ENCODE measurements around the gene MRPS34. TPM values are rescaled to one million over a fixed set of nuclear protein-coding genes. Genes with fewer than 3 reads are reported as not detected.

The MRPS34 gene
- total RNA-seq, 2 experiments from 2014 or later: 94.9 to 98.3 TPM

GRCh38 chr16:1775846-1776671, 3.1 kb upstream of the MRPS34 start:
- POLR2A ChIA-PET: interaction anchor here (1.4 kb wide), 1 partner anchor 11 kb away, joined by 3 read pairs; no protein-coding TSS in a partner anchor
- CTCF ChIA-PET: interaction anchor here (1.4 kb wide), 1 partner anchor 70 kb away, joined by 3 read pairs; the partner anchor contains the start of gene MAPK8IP3
- DNase-seq: no peak
- no peaks in the 10 kb centered on the region for H3K27me3 Mint-ChIP-seq
- no peak overlapping the region for H3K27ac Mint-ChIP-seq
- no peaks in the 10 kb centered on the region for H3K9me3 Mint-ChIP-seq
- peaks cover 11% of the 10 kb centered on the region for H3K4me1 Mint-ChIP-seq
- H3K36me3 Mint-ChIP-seq (ENCODE audit: low read depth): peaks cover 13% of the 10 kb centered on the region
- no peak overlapping the region for H3K4me3 Mint-ChIP-seq

- Mint-ChIP-seq H3K4me1 (peaks cover 12% of the 10 kb centered on the region), H3K27me3 (no peaks in the 10 kb centered on the region), H3K4me3 (peak overlapping the region; percentile 58), H3K9me3 (no peaks in the 10 kb centered on the region), H3K36me3 (ENCODE audit: low read depth) (peaks cover 14% of the 10 kb centered on the region), H3K27ac (no peak overlapping the region)
- ChIA-PET CTCF (interaction anchor here (1.4 to 1.6 kb wide), 3 partner anchors 7 to 70 kb away, joined by 3 to 16 read pairs (median 3); partner anchors contain the start of genes MAPK8IP3, NUBP2 and SPSB3), POLR2A (interaction anchor here (0.8 to 7.2 kb wide), 4 partner anchors 8 to 190 kb away, joined by 3 to 101 read pairs (median 4); partner anchors contain the start of genes NUBP2, RPS2 and SPSB3)
- DNase-seq: no peak
Observed at GRCh38 chr16:1775006-1775845, 2.3 kb upstream of the MRPS34 start.

DNA sequence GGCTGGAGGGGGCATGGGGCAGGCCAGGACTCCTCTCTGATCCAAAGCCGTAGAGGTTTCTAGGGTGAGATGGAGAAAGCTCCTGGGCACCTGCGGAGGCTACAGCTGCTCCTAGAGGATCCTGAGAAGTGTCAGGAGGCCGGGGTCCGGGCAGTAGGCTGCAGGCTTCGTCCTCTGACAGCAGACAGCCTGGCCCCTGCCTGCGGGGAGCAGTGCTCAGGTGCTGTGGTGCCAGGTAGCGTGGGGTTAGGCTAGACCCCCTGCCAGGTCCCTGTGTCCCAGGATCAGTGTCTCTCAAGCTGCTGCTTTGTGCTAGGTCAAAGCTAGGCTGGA, 1.5 kb upstream of the MRPS34 start:
- Mint-ChIP-seq H3K36me3 (ENCODE audit: low read depth) (peaks cover 16% of the 10 kb centered on the region), H3K27ac (no peak overlapping the region), H3K27me3 (no peaks in the 10 kb centered on the region), H3K4me3 (peak overlapping the region; percentile 98), H3K4me1 (peaks cover 16% of the 10 kb centered on the region), H3K9me3 (no peaks in the 10 kb centered on the region)
- CTCF ChIA-PET: interaction anchor here (1.4 to 1.6 kb wide), 2 partner anchors 8 to 69 kb away, joined by 3 to 16 read pairs; partner anchors contain the start of genes MAPK8IP3, NUBP2 and SPSB3
- POLR2A ChIA-PET: interaction anchor here (0.8 to 7.2 kb wide), 5 partner anchors 9 to 190 kb away, joined by 3 to 101 read pairs (median 4); partner anchors contain the start of genes MAPK8IP3, NUBP2, RPS2 and SPSB3
- no peak for DNase-seq

GRCh38 chr16:1773703-1774447, 941 bp upstream of the MRPS34 start:
- ChIA-PET CTCF (interaction anchor here (1.4 to 1.6 kb wide), 2 partner anchors 9 to 68 kb away, joined by 3 to 16 read pairs; partner anchors contain the start of genes MAPK8IP3, NUBP2 and SPSB3), POLR2A (interaction anchor here (0.8 to 7.2 kb wide), 8 partner anchors 9 to 191 kb away, joined by 3 to 101 read pairs (median 4); partner anchors contain the start of genes FAHD1, HAGH, MAPK8IP3 and NUBP2)
- Mint-ChIP-seq H3K27ac (peak overlapping the region; percentile 78), H3K9me3 (no peaks in the 10 kb centered on the region), H3K4me1 (peaks cover 14% of the 10 kb centered on the region), H3K27me3 (no peaks in the 10 kb centered on the region), H3K36me3 (ENCODE audit: low read depth) (peaks cover 16% of the 10 kb centered on the region), H3K4me3 (peak overlapping the region; percentile 98)
- peak; percentile 40 for DNase-seq

DNA sequence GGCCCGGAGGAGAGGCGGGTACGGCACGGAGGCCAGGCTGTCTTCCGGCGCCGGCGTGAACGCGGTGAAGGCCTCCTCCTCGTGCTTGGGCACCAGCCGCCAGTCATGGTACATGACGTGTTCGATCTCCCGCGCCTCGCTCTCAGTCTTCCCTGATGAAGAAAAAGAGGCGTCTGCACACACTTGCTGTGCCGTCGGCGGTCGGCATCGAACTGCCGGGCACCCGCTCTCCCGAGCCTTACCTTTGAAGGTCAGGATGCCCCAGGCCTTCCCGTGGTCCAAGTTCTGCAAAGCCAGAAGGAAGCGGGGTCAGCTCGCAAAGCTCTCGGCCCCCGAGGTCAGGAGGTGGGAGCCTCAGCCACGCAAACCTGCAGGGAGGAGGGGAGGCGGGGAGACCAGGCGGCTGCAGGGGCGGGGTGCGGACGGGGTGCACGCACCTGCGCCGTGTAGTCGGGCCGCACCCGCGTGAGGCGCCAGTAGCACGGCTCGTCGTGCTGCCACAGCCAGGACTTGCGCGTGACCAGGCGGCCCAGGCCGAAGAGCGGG, 499 bp downstream of the MRPS34 start, which contains the start of gene EME2:
TSS of gene EME2 (plus strand) at position 449 of the 546 bp plus-strand sequence. CDS start 418 bp downstream, outside the sequence.
- H3K4me1 Mint-ChIP-seq: peaks cover 14% of the 10 kb centered on the region
- peaks cover 20% of the 10 kb centered on the region for H3K36me3 Mint-ChIP-seq (ENCODE audit: low read depth)
- H3K27ac Mint-ChIP-seq: peak within 1 kb of the TSS; percentile 97
- no peaks in the 10 kb centered on the region for H3K27me3 Mint-ChIP-seq
- peak within 1 kb of the TSS; percentile 98 for H3K4me3 Mint-ChIP-seq
- CTCF ChIA-PET: interaction anchor here (0.7 to 2.6 kb wide), 5 partner anchors 10 to 171 kb away, joined by 3 to 16 read pairs (median 4); partner anchors contain the start of genes MAPK8IP3, MSRB1, NUBP2 and SPSB3
- DNase-seq: peak; percentile 65
- H3K9me3 Mint-ChIP-seq: no peaks in the 10 kb centered on the region
- POLR2A ChIA-PET: interaction anchor here (0.6 to 7.2 kb wide), 14 partner anchors 11 to 440 kb away, joined by 3 to 101 read pairs (median 4); partner anchors contain the start of genes FAHD1, HAGH, MAPK8IP3 and NUBP2

DNA sequence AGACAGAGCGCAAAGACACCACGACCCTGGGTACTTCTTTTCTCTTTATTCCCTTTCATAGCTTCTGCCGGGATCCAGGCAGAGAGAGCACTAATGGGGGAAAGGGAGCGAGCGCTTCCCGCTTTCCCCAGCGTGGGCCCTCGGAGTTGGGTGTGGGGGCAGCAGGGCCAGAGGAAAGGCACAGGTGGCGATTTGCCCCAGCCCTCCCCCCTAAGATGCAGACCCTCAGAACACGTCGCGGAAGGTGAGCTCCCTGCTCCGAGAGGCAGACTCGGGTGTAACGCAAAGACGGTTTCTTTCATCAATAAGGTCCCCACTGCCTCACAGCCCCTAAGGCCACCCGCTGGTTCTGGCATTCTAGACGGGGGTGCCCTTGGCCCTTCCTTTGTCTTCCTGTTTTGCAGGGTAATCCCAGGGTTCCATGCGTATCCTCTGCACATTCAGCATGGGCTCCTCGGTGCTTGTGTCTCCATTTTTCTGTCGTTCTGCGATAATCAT, 1.0 kb downstream of the MRPS34 start:
- Mint-ChIP-seq H3K4me3 (peak overlapping the region; percentile 98), H3K36me3 (ENCODE audit: low read depth) (peaks cover 23% of the 10 kb centered on the region), H3K4me1 (peaks cover 14% of the 10 kb centered on the region), H3K9me3 (no peaks in the 10 kb centered on the region), H3K27me3 (no peaks in the 10 kb centered on the region), H3K27ac (peak overlapping the region; percentile 97)
- ChIA-PET CTCF (interaction anchor here (1.0 to 2.6 kb wide), 3 partner anchors 11 to 171 kb away, joined by 4 to 16 read pairs (median 12); partner anchors contain the start of genes MAPK8IP3, MSRB1, NUBP2 and SPSB3), POLR2A (interaction anchor here (0.8 to 7.2 kb wide), 11 partner anchors 11 to 440 kb away, joined by 3 to 101 read pairs (median 4); partner anchors contain the start of genes HAGH, MAPK8IP3, NUBP2 and SPSB3)
- DNase-seq: no peak

DNA sequence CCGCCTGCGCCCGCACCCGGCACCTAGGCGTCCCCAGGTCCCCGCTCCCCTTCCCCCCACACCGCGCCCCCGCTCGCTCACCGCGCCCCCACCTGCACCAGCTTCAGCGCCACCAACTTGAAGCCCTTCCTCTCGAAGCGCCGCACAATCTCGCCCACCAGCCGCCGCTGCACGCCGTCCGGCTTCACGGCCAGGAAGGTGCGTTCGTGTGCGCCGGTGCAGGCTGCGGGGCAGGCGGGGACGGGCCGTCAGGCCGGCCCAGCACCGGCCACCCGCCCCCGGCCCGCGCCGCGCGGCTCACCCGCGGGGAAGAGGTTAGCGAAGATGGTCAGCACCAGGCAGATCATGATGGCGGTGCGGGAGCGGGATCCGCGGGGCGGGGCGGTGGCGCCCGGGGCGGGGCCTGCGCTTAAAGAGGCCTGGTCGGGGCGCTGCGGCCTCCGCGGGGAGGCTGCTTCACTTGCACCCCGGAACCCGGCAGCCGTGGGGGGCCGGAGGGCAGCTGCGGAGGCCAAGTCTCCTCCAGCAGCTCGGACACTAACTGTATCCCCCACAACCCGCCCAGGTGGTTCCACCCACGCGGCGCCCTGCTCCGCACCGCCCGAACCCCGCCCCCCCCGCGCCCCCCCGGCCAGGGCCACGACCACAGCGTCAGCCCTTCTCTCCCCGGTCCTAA, 1.6 kb downstream of the MRPS34 start, which contains the start of gene NME3:
TSS of gene NME3 (minus strand) at position 356 of the 676 bp plus-strand sequence. CDS start at position 347, 9 bp downstream.
- ChIA-PET CTCF (interaction anchor here (2.2 to 2.6 kb wide), 2 partner anchors 11 to 65 kb away, joined by 12 to 16 read pairs; partner anchors contain the start of genes MAPK8IP3, NUBP2 and SPSB3), POLR2A (interaction anchor here (0.8 to 7.2 kb wide), 7 partner anchors 11 to 439 kb away, joined by 3 to 101 read pairs (median 4); partner anchors contain the start of genes HAGH, MAPK8IP3, NUBP2 and SPSB3)

GRCh38 chr16:1770328-1771187, 2.4 kb downstream of the MRPS34 start:
- Mint-ChIP-seq H3K36me3 (ENCODE audit: low read depth) (peaks cover 18% of the 10 kb centered on the region), H3K9me3 (no peaks in the 10 kb centered on the region), H3K4me3 (peak overlapping the region; percentile 98), H3K27ac (peak overlapping the region; percentile 79), H3K27me3 (no peaks in the 10 kb centered on the region), H3K4me1 (peaks cover 14% of the 10 kb centered on the region)
- POLR2A ChIA-PET: interaction anchor here (2.2 to 7.2 kb wide), 3 partner anchors 13 to 384 kb away, joined by 4 to 101 read pairs (median 46); partner anchors contain the start of genes MAPK8IP3, NUBP2 and SPSB3
- CTCF ChIA-PET: interaction anchor here (2.6 kb wide), 1 partner anchor 12 kb away, joined by 16 read pairs; the partner anchor contains the start of genes NUBP2 and SPSB3
- peak; percentile 42 for DNase-seq

More for the DNA sequence above, 1.6 kb downstream of the MRPS34 start, which contains the start of gene NME3:
- Mint-ChIP-seq H3K36me3 (ENCODE audit: low read depth) (peaks cover 18% of the 10 kb centered on the region), H3K27ac (peak within 1 kb of the TSS; percentile 97), H3K9me3 (no peaks in the 10 kb centered on the region), H3K4me1 (peaks cover 14% of the 10 kb centered on the region), H3K27me3 (no peaks in the 10 kb centered on the region), H3K4me3 (peak within 1 kb of the TSS; percentile 98)
- peak; percentile 83 for DNase-seq

GRCh38 chr16:1769402-1770300, 3.3 kb downstream of the MRPS34 start:
- Mint-ChIP-seq H3K9me3 (no peaks in the 10 kb centered on the region), H3K27ac (peak overlapping the region; percentile 79), H3K27me3 (no peaks in the 10 kb centered on the region), H3K36me3 (ENCODE audit: low read depth) (peaks cover 18% of the 10 kb centered on the region), H3K4me3 (peak overlapping the region; percentile 98), H3K4me1 (peaks cover 11% of the 10 kb centered on the region)
- POLR2A ChIA-PET: interaction anchor here (5.7 to 7.2 kb wide), 2 partner anchors 14 to 63 kb away, joined by 46 to 101 read pairs; partner anchors contain the start of genes MAPK8IP3, NUBP2 and SPSB3
- CTCF ChIA-PET: no interaction called here
- DNase-seq: no peak

Data from activated CD4-positive, alpha-beta memory T cell treated with anti-CD3 and anti-CD28 coated beads, Interleukin-2, amount 10 ng/mL, durations not matched to agents 7 days and 5 days (primary cell).